GM12878 (cell line): ENCODE data around the gene SUPT3H.

ENCODE experiments used
- JUNB ChIP-seq: IDR thresholded peaks from 2 replicates; pipeline ENCODE4 v1.6.1; 2016; ENCODE audit warnings: antibody characterized with exemption, mild to moderate bottlenecking
- NBN ChIP-seq: fragments of 450-650 bp; IDR thresholded peaks from 2 replicates; pipeline ENCODE4 v1.6.1; 2016
- RAD21 ChIP-seq: IDR thresholded peaks from 2 replicates; pipeline ENCODE4 v1.6.1; 2011; ENCODE audit warnings: mild to moderate bottlenecking, low read depth, low read length, moderate library complexity; ENCODE audit not compliant: insufficient read depth
- RCOR1 ChIP-seq: conservative IDR thresholded peaks from 2 replicates; pipeline ENCODE4 v1.6.1; 2012; ENCODE audit warnings: low read depth, low read length, improper control_type of control experiment
- USF2 ChIP-seq: IDR thresholded peaks from 2 replicates; pipeline ENCODE4 v1.6.1; 2011; ENCODE audit warnings: low read depth, low read length, improper control_type of control experiment, borderline replicate concordance
- ZZZ3 ChIP-seq: IDR thresholded peaks from 2 replicates; pipeline ENCODE4 v1.6.1; 2011; ENCODE audit warnings: low read depth; ENCODE audit not compliant: control insufficient read depth, insufficient read length

- TF ChIP-seq NBN, result no peak
- no peak for TF ChIP-seq JUNB
- no peak for TF ChIP-seq USF2
- no peak for TF ChIP-seq RAD21
- no peak for TF ChIP-seq ZZZ3
- no peak for TF ChIP-seq RCOR1
Measured at GRCh38 chr6:45420083-45420908, 42.6 kb upstream of the SUPT3H start.
